Activated T-cell treated with anti-CD3 and anti-CD28 coated beads, Interleukin-2, amount 50 U/mL, for 4 hours (primary cell): ENCODE data around the gene CDIPT. TPM values are rescaled to one million over a fixed set of nuclear protein-coding genes. Genes with fewer than 3 reads are reported as not detected.

Experiments used
- ATAC-seq, 2 donors: fragments of 200-7000 bp; cut with Tn5 transposase; one replicate each; pipeline ENCODE4 v1.10.0; 2021
- DNase-seq: peaks from one replicate; pipeline ENCODE4 v3.0.0-alpha.2; 2020
- H3K27me3 Mint-ChIP-seq: one replicate; pipeline ENCODE4 v1.8.0; 2021; ENCODE audit warnings: low read depth, mixed read lengths
- H3K36me3 Mint-ChIP-seq: one replicate; pipeline ENCODE4 v1.8.0; 2022; ENCODE audit warnings: mixed read lengths; ENCODE audit not compliant: insufficient read depth
- H3K4me1 Mint-ChIP-seq: one replicate; pipeline ENCODE4 v1.8.0; 2021; ENCODE audit warnings: low read depth, mixed read lengths
- H3K4me3 Mint-ChIP-seq: one replicate; pipeline ENCODE4 v1.8.0; 2021; ENCODE audit warnings: mild to moderate bottlenecking, moderate library complexity, mixed read lengths
- H3K9me3 Mint-ChIP-seq: one replicate; pipeline ENCODE4 v1.8.0; 2021; ENCODE audit warnings: mixed read lengths
- total RNA-seq, 3 donors: library from RNA; stranded (reverse); gene quantifications; one replicate each; pipeline ENCODE4 v1.2.1, GENCODE V29; 2021

CDIPT gene
- total RNA-seq, 3 donors from 2014 or later = 56.7 to 61.0 (median 59.7) TPM

DNA sequence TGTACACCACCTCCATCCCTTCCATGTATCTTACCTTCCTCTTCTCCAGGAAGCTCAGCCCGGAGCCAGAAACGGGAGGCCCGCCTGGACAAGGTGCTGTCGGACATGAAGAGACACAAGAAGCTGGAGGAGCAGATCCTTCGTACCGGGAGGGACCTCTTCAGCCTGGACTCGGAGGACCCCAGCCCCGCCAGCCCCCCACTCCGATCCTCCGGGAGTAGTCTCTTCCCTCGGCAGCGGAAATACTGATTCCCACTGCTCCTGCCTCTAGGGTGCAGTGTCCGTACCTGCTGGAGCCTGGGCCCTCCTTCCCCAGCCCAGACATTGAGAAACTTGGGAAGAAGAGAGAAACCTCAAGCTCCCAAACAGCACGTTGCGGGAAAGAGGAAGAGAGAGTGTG is 43.5 kb downstream of the CDIPT start:
- H3K4me1 Mint-ChIP-seq = peaks cover 73% of the 10 kb centered on the region
- H3K4me3 Mint-ChIP-seq = peak overlapping the region; percentile 91
- peaks cover 19% of the 10 kb centered on the region for H3K36me3 Mint-ChIP-seq
- H3K9me3 Mint-ChIP-seq = no peaks in the 10 kb centered on the region
- DNase-seq (no peak), ATAC-seq (no peak)
- no peaks in the 10 kb centered on the region for H3K27me3 Mint-ChIP-seq

- peaks cover 71% of the 10 kb centered on the region for H3K4me1 Mint-ChIP-seq
- peaks cover 19% of the 10 kb centered on the region for H3K36me3 Mint-ChIP-seq
- H3K9me3 Mint-ChIP-seq = no peaks in the 10 kb centered on the region
- no peak for DNase-seq
- no peak for ATAC-seq
- peak overlapping the region; percentile 71 for H3K4me3 Mint-ChIP-seq
- no peaks in the 10 kb centered on the region for H3K27me3 Mint-ChIP-seq
Observed at GRCh38 chr16:29818082-29818481, 44.9 kb downstream of the CDIPT start.

DNA sequence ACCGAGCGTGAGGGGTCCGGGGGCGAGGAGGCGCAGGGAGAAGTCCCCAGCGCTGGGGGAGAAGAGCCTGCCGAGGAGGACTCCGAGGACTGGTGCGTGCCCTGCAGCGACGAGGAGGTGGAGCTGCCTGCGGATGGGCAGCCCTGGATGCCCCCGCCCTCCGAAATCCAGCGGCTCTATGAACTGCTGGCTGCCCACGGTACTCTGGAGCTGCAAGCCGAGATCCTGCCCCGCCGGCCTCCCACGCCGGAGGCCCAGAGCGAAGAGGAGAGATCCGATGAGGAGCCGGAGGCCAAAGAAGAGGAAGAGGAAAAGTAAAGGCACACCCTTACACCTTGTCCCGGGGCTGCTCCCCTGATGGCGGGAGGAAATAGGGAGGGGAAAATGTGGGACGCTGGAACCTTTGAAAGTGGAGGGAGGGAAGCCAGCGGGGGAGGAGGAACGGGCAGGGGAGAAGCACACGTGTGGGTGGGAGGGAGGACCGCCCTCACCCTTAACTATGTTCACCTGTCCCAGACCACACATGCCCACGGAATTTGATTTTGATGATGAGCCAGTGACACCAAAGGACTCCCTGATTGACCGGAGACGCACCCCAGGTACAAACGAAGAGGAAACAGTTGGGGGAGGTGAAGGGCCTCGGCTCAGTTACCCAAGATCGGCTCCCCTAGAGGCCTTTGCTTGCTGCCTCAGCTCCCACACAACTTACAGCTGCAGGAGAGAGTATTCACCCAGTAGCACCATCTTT is 46.2 kb downstream of the CDIPT start:
- peak; percentile 29 for DNase-seq
- Mint-ChIP-seq H3K27me3 (no peaks in the 10 kb centered on the region), H3K9me3 (no peaks in the 10 kb centered on the region), H3K4me3 (peak overlapping the region; percentile 96), H3K36me3 (peaks cover 16% of the 10 kb centered on the region), H3K4me1 (peaks cover 67% of the 10 kb centered on the region)
- peak; percentile 29 to 37 for ATAC-seq

DNA sequence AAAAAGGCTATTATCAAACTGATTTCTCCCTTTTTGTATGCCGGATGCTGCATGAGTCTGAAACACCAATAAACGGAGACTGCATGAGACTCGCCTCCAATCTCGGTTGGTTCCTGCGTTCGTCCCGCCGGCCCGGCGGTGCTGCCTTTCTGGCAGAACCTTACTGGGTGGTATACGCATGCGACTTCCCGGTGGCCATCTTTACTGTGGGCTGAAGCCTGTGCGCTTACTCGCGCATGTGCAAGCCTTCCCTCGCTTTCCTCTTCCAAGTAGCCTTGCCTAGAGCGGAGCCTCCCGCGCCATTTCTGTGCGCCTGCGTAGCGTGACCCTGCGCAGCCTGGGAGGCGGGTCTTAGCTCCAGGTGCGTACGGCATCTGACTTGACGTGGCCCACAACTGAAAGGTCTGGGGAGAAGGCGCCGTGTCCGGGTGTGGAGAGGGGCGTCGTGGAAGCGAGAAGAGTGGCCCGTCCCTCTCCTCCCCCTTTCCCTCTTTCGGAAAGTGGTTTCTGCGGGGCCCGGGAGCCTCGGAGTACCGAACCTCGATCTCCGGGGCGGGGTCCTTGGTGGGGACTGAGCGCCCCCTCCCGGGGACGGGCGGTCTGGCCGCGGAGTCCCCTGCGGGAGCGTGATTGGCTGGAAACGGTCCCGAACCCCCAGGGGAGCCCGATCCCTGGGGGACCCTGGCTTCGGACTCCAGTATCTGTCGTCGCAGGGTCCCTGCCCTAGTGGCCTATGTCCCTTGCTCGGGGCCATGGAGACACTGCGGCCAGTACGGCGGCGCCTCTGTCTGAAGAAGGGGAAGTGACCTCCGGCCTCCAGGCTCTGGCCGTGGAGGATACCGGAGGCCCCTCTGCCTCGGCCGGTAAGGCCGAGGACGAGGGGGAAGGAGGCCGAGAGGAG is 47.0 kb downstream of the CDIPT start, which contains the start of gene PAGR1:
Gene PAGR1 (plus strand): TSS at position 360 of the 901 bp plus-strand sequence. CDS start 374 bp downstream, at position 734.
- ATAC-seq (peak; percentile 70 to 73), DNase-seq (peak; percentile 98)
- peaks cover 16% of the 10 kb centered on the region for H3K36me3 Mint-ChIP-seq
- H3K9me3 Mint-ChIP-seq = no peaks in the 10 kb centered on the region
- H3K4me1 Mint-ChIP-seq = peaks cover 68% of the 10 kb centered on the region
- no peaks in the 10 kb centered on the region for H3K27me3 Mint-ChIP-seq
- H3K4me3 Mint-ChIP-seq = peak within 1 kb of the TSS; percentile 96

- ATAC-seq = no peak
Observed at GRCh38 chr16:29815032-29815721, 47.8 kb downstream of the CDIPT start.

GRCh38 chr16:29814592-29814991 is 48.4 kb downstream of the CDIPT start:
- DNase-seq (no peak), ATAC-seq (no peak)
- no peaks in the 10 kb centered on the region for H3K9me3 Mint-ChIP-seq
- H3K4me3 Mint-ChIP-seq = peak overlapping the region; percentile 96
- H3K27me3 Mint-ChIP-seq = no peaks in the 10 kb centered on the region
- H3K36me3 Mint-ChIP-seq = peaks cover 13% of the 10 kb centered on the region
- H3K4me1 Mint-ChIP-seq = peaks cover 70% of the 10 kb centered on the region

More at GRCh38 chr16:29815032-29815721, 47.8 kb downstream of the CDIPT start:
- DNase-seq = no peak
- Mint-ChIP-seq H3K9me3 (no peaks in the 10 kb centered on the region), H3K4me3 (peak overlapping the region; percentile 96), H3K4me1 (peaks cover 72% of the 10 kb centered on the region), H3K27me3 (no peaks in the 10 kb centered on the region), H3K36me3 (peaks cover 16% of the 10 kb centered on the region)

DNA sequence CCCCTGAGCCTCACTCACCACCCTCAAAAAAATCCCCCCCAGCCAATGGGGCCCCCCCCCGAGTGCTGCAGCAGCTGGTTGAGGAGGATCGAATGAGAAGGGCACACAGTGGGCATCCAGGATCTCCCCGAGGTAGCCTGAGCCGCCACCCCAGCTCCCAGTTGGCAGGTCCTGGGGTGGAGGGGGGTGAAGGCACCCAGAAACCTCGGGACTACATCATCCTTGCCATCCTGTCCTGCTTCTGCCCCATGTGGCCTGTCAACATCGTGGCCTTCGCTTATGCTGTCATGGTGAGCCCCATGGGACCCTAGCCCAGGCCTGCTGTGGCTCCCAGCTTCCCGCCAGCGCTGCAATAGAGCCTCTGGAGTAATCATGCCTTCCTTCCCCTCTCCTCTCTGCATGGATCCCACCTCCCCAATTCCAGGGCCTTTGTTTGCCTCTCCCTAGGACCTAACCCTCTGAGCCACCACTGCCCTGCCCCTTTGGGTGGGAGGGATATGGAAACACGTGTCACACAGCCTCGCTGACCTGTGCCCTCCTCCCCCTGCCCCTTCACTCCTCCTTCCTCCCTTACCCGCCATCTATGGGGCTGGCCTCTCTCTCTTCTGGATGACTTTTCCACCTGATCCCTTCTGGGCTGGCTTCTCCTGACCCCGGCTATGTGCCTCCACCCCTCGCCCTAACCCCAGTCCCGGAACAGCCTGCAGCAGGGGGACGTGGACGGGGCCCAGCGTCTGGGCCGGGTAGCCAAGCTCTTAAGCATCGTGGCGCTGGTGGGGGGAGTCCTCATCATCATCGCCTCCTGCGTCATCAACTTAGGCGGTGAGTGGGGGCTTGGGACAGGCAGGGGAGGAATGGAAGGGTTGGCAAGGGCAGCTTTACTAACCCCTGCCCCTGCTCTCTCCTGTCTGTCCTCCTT is 49.1 kb downstream of the CDIPT start:
- peaks cover 12% of the 10 kb centered on the region for H3K36me3 Mint-ChIP-seq
- DNase-seq = no peak
- no peak overlapping the region for H3K4me3 Mint-ChIP-seq
- ATAC-seq = no peak
- no peaks in the 10 kb centered on the region for H3K9me3 Mint-ChIP-seq
- H3K27me3 Mint-ChIP-seq = no peaks in the 10 kb centered on the region
- peaks cover 66% of the 10 kb centered on the region for H3K4me1 Mint-ChIP-seq

- Mint-ChIP-seq H3K4me3 (peak overlapping the region; percentile 78), H3K4me1 (peaks cover 66% of the 10 kb centered on the region), H3K36me3 (peaks cover 12% of the 10 kb centered on the region), H3K27me3 (no peaks in the 10 kb centered on the region), H3K9me3 (no peaks in the 10 kb centered on the region)
- no peak for ATAC-seq
- no peak for DNase-seq
Observed at GRCh38 chr16:29812754-29813643, 50.0 kb downstream of the CDIPT start.

- Mint-ChIP-seq H3K4me3 (peak within 1 kb of the TSS; percentile 78), H3K9me3 (no peaks in the 10 kb centered on the region), H3K27me3 (no peaks in the 10 kb centered on the region), H3K36me3 (peaks cover 10% of the 10 kb centered on the region), H3K4me1 (peaks cover 64% of the 10 kb centered on the region)
- ATAC-seq = no peak
- DNase-seq = peak; percentile 41
Observed at GRCh38 chr16:29811896-29812665, 50.9 kb downstream of the CDIPT start, which contains the start of gene PRRT2. PRRT2 (plus strand) TSS chr16:29812193; CDS start chr16:29813055, 862 bp downstream.

DNA sequence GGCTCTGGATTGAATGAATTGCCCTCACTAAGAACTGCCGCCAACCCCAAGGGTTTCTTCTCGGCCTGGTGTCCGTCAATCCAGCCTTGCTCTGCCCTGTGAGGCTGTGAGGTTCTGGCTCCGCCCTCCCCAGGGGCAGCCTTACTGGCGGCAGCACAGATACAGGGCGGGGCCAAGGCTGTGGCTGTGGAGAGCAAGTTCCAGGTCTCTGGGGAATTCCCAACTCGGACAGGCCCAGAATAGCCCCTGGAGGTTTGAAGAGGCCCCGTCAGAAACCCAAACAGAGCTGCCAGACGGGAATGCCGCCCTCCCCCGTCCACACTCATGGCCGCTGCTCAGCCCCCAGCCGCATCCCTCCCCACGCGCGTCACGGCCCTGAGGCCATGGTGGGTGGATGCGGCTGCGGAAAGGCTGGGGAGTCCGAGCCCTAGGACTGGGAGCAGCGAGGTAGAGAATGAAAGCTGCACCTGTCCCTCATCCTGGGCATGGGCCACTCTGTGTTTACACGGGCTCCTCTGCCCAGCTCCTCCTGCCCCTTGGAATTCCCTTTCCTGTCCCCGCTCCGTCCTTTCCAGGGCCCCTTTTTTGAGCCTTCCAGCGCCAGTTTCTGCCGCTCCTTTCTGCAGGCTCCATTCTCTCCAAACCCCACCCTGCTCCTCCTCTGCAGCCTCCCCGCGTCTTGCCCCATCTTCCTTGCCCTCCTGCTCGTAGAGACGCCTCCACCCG is 51.7 kb downstream of the CDIPT start:
- peak; percentile 53 for DNase-seq
- H3K36me3 Mint-ChIP-seq = peaks cover 9% of the 10 kb centered on the region
- peak; percentile 30 to 36 for ATAC-seq
- H3K4me3 Mint-ChIP-seq = peak overlapping the region; percentile 78
- H3K27me3 Mint-ChIP-seq = no peaks in the 10 kb centered on the region
- H3K9me3 Mint-ChIP-seq = no peaks in the 10 kb centered on the region
- peaks cover 60% of the 10 kb centered on the region for H3K4me1 Mint-ChIP-seq

GRCh38 chr16:29810699-29811169 is 52.3 kb downstream of the CDIPT start:
- no peaks in the 10 kb centered on the region for H3K9me3 Mint-ChIP-seq
- DNase-seq = no peak
- peaks cover 9% of the 10 kb centered on the region for H3K36me3 Mint-ChIP-seq
- H3K27me3 Mint-ChIP-seq = no peaks in the 10 kb centered on the region
- ATAC-seq = no peak
- H3K4me1 Mint-ChIP-seq = peaks cover 57% of the 10 kb centered on the region
- H3K4me3 Mint-ChIP-seq = peak overlapping the region; percentile 78
